Activated naive CD4-positive, alpha-beta T cell treated with anti-CD3 and anti-CD28 coated beads for 36 hours (primary cell): ENCODE measurements around the gene DAD1. TPM values are rescaled to one million over a fixed set of nuclear protein-coding genes. Genes with fewer than 3 reads are reported as not detected.
A peak's percentile ranks its signal among the peaks of the same experiment; 100 is the strongest.

ENCODE experiments used
- CTCF ChIA-PET: fragments of 350-600 bp; sonication (Branson Sonifier 250); formaldehyde crosslinking; loops from one replicate; lab custom pipeline; 2021; ENCODE audit warnings: antibody characterized with exemption; lab: Charles Lee
- DNase-seq: peaks from one replicate; pipeline ENCODE4 v3.0.0-alpha.2; 2020
- H3K27ac Mint-ChIP-seq: one replicate; pipeline ENCODE4 v1.8.0; 2021; ENCODE audit warnings: mild to moderate bottlenecking, mixed read lengths
- H3K27me3 Mint-ChIP-seq: one replicate; pipeline ENCODE4 v1.8.0; 2021; ENCODE audit warnings: low read depth, mixed read lengths
- H3K36me3 Mint-ChIP-seq: one replicate; pipeline ENCODE4 v1.8.0; 2021; ENCODE audit warnings: low read depth, mixed read lengths
- H3K4me1 Mint-ChIP-seq: one replicate; pipeline ENCODE4 v1.8.0; 2021; ENCODE audit warnings: low read depth, mixed read lengths
- H3K4me3 Mint-ChIP-seq: one replicate; pipeline ENCODE4 v1.8.0; 2021; ENCODE audit warnings: mild to moderate bottlenecking, moderate library complexity, mixed read lengths
- H3K9me3 Mint-ChIP-seq: one replicate; pipeline ENCODE4 v1.8.0; 2021; ENCODE audit warnings: mixed read lengths
- intact Hi-C: fragments of 100-400 bp; cut with micrococcal nuclease; formaldehyde crosslinking; loops from one replicate; pipeline ENCODE4 v1.15.1; 2023
- total RNA-seq, 2 experiments: library from RNA; stranded (reverse); gene quantifications; one replicate each; pipeline ENCODE4 v1.2.3, GENCODE V29; 2021

The DAD1 gene
- total RNA-seq, 2 experiments from 2014 or later: 219 to 226 TPM

- peak overlapping the region; percentile 98 for H3K27ac Mint-ChIP-seq
- intact Hi-C loops: loop anchor here (1.0 kb wide), 1 partner anchor 9 kb away; no protein-coding TSS in a partner anchor
- CTCF ChIA-PET: interaction anchor here (0.6 to 6.7 kb wide), 13 partner anchors 9 to 773 kb away, joined by 3 to 67 read pairs (median 4); no protein-coding TSS in a partner anchor
Observed at GRCh38 chr14:22540811-22541360, 48.1 kb downstream of the DAD1 start.

GRCh38 chr14:22540293-22540692 lies 48.7 kb downstream of the DAD1 start:
- H3K36me3 Mint-ChIP-seq: peaks cover 95% of the 10 kb centered on the region
- CTCF ChIA-PET: interaction anchor here (0.6 to 6.7 kb wide), 5 partner anchors 8 to 629 kb away, joined by 3 to 67 read pairs (median 5); no protein-coding TSS in a partner anchor
- peak overlapping the region; percentile 98 for H3K27ac Mint-ChIP-seq
- intact Hi-C loops: no loop called here
- peaks cover 92% of the 10 kb centered on the region for H3K4me1 Mint-ChIP-seq
- H3K9me3 Mint-ChIP-seq: no peaks in the 10 kb centered on the region
- no peaks in the 10 kb centered on the region for H3K27me3 Mint-ChIP-seq
- DNase-seq: no peak
- H3K4me3 Mint-ChIP-seq: peak overlapping the region; percentile 67

More at GRCh38 chr14:22540811-22541360, 48.1 kb downstream of the DAD1 start:
- no peaks in the 10 kb centered on the region for H3K27me3 Mint-ChIP-seq
- peak; percentile 54 for DNase-seq
- H3K36me3 Mint-ChIP-seq: peaks cover 96% of the 10 kb centered on the region
- H3K4me1 Mint-ChIP-seq: peaks cover 92% of the 10 kb centered on the region
- H3K9me3 Mint-ChIP-seq: no peaks in the 10 kb centered on the region
- peak overlapping the region; percentile 67 for H3K4me3 Mint-ChIP-seq

GRCh38 chr14:22539831-22540230 lies 49.2 kb downstream of the DAD1 start:
- intact Hi-C loops: loop anchor here (5.0 kb wide), 1 partner anchor 673 kb away; no protein-coding TSS in a partner anchor
- H3K4me3 Mint-ChIP-seq: peak overlapping the region; percentile 67
- peak; percentile 66 for DNase-seq
- CTCF ChIA-PET: interaction anchor here (0.6 to 6.7 kb wide), 5 partner anchors 8 to 50 kb away, joined by 3 to 67 read pairs (median 19); no protein-coding TSS in a partner anchor
- H3K9me3 Mint-ChIP-seq: no peaks in the 10 kb centered on the region
- H3K27me3 Mint-ChIP-seq: no peaks in the 10 kb centered on the region
- H3K27ac Mint-ChIP-seq: peak overlapping the region; percentile 98
- H3K4me1 Mint-ChIP-seq: peaks cover 92% of the 10 kb centered on the region
- peaks cover 95% of the 10 kb centered on the region for H3K36me3 Mint-ChIP-seq

- Mint-ChIP-seq H3K27me3 (no peaks in the 10 kb centered on the region), H3K27ac (peak overlapping the region; percentile 98), H3K36me3 (peaks cover 95% of the 10 kb centered on the region), H3K4me3 (peak overlapping the region; percentile 67), H3K9me3 (no peaks in the 10 kb centered on the region), H3K4me1 (peaks cover 92% of the 10 kb centered on the region)
- intact Hi-C loops: loop anchor here (5.0 kb wide), 1 partner anchor 671 kb away; no protein-coding TSS in a partner anchor
- CTCF ChIA-PET: interaction anchor here (1.1 to 6.7 kb wide), 7 partner anchors 11 to 490 kb away, joined by 3 to 67 read pairs (median 5); no protein-coding TSS in a partner anchor
- DNase-seq: peak; percentile 51
Observed at GRCh38 chr14:22538671-22539228, 50.3 kb downstream of the DAD1 start.

- Mint-ChIP-seq H3K4me1 (peaks cover 94% of the 10 kb centered on the region), H3K27me3 (no peaks in the 10 kb centered on the region), H3K27ac (peak overlapping the region; percentile 98), H3K36me3 (peaks cover 96% of the 10 kb centered on the region), H3K9me3 (no peaks in the 10 kb centered on the region), H3K4me3 (peak overlapping the region; percentile 67)
- DNase-seq: no peak
- CTCF ChIA-PET: interaction anchor here (1.0 to 6.7 kb wide), 8 partner anchors 12 to 545 kb away, joined by 3 to 67 read pairs (median 4); no protein-coding TSS in a partner anchor
- intact Hi-C loops: loop anchor here (1.0 to 5.0 kb wide), 5 partner anchors 11 to 670 kb away; no protein-coding TSS in a partner anchor
Observed at GRCh38 chr14:22537436-22538310, 51.4 kb downstream of the DAD1 start.

- H3K27me3 Mint-ChIP-seq: no peaks in the 10 kb centered on the region
Observed at GRCh38 chr14:22536853-22537338, 52.1 kb downstream of the DAD1 start.

GRCh38 chr14:22535916-22536315 lies 53.1 kb downstream of the DAD1 start:
- no peaks in the 10 kb centered on the region for H3K9me3 Mint-ChIP-seq
- H3K4me1 Mint-ChIP-seq: peaks cover 93% of the 10 kb centered on the region
- peak; percentile 55 for DNase-seq
- H3K27me3 Mint-ChIP-seq: no peaks in the 10 kb centered on the region
- H3K4me3 Mint-ChIP-seq: peak overlapping the region; percentile 45
- H3K36me3 Mint-ChIP-seq: peaks cover 96% of the 10 kb centered on the region
- H3K27ac Mint-ChIP-seq: peak overlapping the region; percentile 98
- intact Hi-C loops: loop anchor here (2.0 to 5.0 kb wide), 2 partner anchors 15 to 669 kb away; no protein-coding TSS in a partner anchor
- CTCF ChIA-PET: interaction anchor here (1.1 to 6.7 kb wide), 5 partner anchors 7 to 34 kb away, joined by 3 to 67 read pairs (median 13); no protein-coding TSS in a partner anchor

More at GRCh38 chr14:22536853-22537338, 52.1 kb downstream of the DAD1 start:
- peak overlapping the region; percentile 98 for H3K27ac Mint-ChIP-seq
- peaks cover 93% of the 10 kb centered on the region for H3K4me1 Mint-ChIP-seq
- peaks cover 96% of the 10 kb centered on the region for H3K36me3 Mint-ChIP-seq
- intact Hi-C loops: loop anchor here (1.0 to 5.0 kb wide), 5 partner anchors 11 to 670 kb away; no protein-coding TSS in a partner anchor
- CTCF ChIA-PET: interaction anchor here (1.0 to 6.7 kb wide), 6 partner anchors 8 to 544 kb away, joined by 3 to 67 read pairs (median 8); no protein-coding TSS in a partner anchor
- peak overlapping the region; percentile 67 for H3K4me3 Mint-ChIP-seq
- peak; percentile 95 for DNase-seq
- no peaks in the 10 kb centered on the region for H3K9me3 Mint-ChIP-seq

GRCh38 chr14:22535126-22535525 lies 53.9 kb downstream of the DAD1 start:
- no peaks in the 10 kb centered on the region for H3K27me3 Mint-ChIP-seq
- intact Hi-C loops: loop anchor here (5.0 kb wide), 1 partner anchor 668 kb away; no protein-coding TSS in a partner anchor
- DNase-seq: no peak
- CTCF ChIA-PET: interaction anchor here (0.7 to 1.7 kb wide), 5 partner anchors 13 to 35 kb away, joined by 3 to 7 read pairs (median 3); no protein-coding TSS in a partner anchor
- peaks cover 90% of the 10 kb centered on the region for H3K4me1 Mint-ChIP-seq
- H3K4me3 Mint-ChIP-seq: peak overlapping the region; percentile 77
- H3K27ac Mint-ChIP-seq: peak overlapping the region; percentile 98
- no peaks in the 10 kb centered on the region for H3K9me3 Mint-ChIP-seq
- peaks cover 94% of the 10 kb centered on the region for H3K36me3 Mint-ChIP-seq

- Mint-ChIP-seq H3K9me3 (no peaks in the 10 kb centered on the region), H3K36me3 (peaks cover 94% of the 10 kb centered on the region), H3K27ac (peak overlapping the region; percentile 98), H3K4me1 (peaks cover 88% of the 10 kb centered on the region), H3K4me3 (peak overlapping the region; percentile 77), H3K27me3 (no peaks in the 10 kb centered on the region)
- intact Hi-C loops: loop anchor here (5.0 kb wide), 3 partner anchors 33 to 1267 kb away; partner anchors contain the start of gene HNRNPC
- no peak for DNase-seq
- CTCF ChIA-PET: interaction anchor here (0.7 to 1.7 kb wide), 6 partner anchors 14 to 35 kb away, joined by 3 to 12 read pairs (median 4); no protein-coding TSS in a partner anchor
Observed at GRCh38 chr14:22534547-22534946, 54.5 kb downstream of the DAD1 start.

GRCh38 chr14:22533739-22534359 lies 55.2 kb downstream of the DAD1 start:
- Mint-ChIP-seq H3K36me3 (peaks cover 94% of the 10 kb centered on the region), H3K4me3 (peak overlapping the region; percentile 77), H3K9me3 (no peaks in the 10 kb centered on the region), H3K27me3 (no peaks in the 10 kb centered on the region), H3K4me1 (peaks cover 86% of the 10 kb centered on the region), H3K27ac (peak overlapping the region; percentile 98)
- CTCF ChIA-PET: interaction anchor here (0.7 to 6.5 kb wide), 13 partner anchors 7 to 371 kb away, joined by 3 to 29 read pairs (median 3); no protein-coding TSS in a partner anchor
- no peak for DNase-seq
- intact Hi-C loops: loop anchor here (5.0 kb wide), 3 partner anchors 33 to 1267 kb away; partner anchors contain the start of gene HNRNPC
